GOT3 (cell line): Measurements from ENCODE around the gene KREMEN1.

Experiments used
- DNase-seq: peaks from one replicate; lab custom pipeline; 2025; ENCODE audit warnings: mixed read lengths; lab: John Stamatoyannopoulos, UW

KREMEN1 gene

DNA sequence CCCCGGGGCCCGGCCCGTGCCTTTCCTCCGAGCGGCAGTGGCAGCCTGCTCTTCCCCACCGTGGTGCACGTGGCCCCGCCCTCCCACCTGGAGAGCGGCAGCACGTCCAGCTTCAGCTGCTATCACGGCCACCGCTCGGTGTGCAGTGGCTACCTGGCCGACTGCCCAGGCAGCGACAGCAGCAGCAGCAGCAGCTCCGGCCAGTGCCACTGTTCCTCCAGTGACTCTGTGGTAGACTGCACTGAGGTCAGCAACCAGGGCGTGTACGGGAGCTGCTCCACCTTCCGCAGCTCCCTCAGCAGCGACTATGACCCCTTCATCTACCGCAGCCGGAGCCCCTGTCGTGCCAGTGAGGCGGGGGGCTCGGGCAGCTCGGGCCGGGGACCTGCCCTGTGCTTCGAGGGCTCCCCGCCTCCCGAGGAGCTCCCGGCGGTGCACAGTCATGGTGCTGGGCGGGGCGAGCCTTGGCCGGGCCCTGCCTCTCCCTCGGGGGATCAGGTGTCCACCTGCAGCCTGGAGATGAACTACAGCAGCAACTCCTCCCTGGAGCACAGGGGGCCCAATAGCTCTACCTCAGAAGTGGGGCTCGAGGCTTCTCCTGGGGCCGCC lies 23.1 kb upstream of the KREMEN1 start:
- DNase-seq: no peak

DNA sequence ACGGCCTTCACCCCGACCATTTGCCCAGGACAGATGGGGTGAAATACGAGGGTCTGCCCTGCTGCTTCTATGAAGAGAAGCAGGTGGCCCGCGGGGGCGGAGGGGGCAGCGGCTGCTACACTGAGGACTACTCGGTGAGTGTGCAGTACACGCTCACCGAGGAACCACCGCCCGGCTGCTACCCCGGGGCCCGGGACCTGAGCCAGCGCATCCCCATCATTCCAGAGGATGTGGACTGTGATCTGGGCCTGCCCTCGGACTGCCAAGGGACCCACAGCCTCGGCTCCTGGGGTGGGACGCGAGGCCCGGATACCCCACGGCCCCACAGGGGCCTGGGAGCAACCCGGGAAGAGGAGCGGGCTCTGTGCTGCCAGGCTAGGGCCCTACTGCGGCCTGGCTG lies 22.4 kb upstream of the KREMEN1 start:
- no peak for DNase-seq

DNA sequence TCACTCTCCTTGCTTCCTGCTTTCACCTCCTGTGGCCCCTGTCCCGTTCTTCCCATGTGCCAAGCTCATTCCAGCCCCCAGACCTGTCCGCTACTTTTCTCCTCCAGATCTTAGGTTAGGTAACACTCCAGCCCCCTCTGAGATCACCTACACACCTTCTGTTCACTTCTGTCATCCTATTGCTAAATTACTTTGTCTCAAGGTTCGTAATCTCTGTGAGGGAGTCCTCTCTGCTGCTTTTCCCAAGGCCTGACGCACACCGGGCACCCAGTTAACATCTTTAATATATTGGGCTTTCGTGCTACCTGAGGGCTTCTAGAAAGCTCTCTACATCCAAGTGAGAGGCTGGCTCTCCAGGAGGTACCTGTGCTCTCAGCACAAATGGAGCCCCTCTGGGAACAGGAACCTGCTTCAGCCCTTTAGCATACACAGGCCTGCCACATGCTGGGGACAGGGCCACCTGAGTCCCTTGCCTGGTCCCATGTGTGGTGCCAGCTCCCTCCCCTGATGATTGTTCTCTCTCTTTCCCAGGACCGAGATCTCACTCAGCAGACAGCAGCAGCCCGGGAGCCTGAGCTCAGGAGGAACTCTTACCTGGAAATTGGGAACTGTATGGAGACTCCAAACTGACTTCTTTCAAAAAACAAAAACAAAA lies 19.7 kb upstream of the KREMEN1 start:
- no peak for DNase-seq

DNA sequence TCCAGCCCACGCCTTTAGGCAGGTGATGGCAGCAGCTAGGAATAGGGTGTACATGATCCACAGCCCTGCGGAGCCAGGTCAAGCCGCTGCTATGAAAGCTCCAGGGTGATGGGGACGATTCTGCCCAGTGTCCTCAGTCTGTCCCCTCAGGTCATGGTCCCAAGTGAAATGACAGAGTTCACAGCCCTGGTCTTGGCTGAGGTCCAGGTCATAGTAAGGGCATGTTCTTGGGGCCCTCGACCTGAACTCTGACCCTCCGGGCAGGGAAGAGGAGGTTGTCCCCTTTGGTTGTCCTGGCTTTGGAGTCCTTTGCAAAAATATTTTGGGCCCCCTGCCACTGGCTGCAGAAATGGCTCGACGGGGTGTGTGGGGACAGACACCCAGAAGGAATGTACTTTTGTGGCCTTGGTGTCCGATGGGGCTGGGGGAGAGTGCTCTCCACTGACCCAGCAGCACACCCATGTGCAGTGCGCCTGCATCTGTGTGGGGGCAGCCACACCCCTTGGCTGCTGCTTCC lies 18.5 kb upstream of the KREMEN1 start:
- no peak for DNase-seq

DNA sequence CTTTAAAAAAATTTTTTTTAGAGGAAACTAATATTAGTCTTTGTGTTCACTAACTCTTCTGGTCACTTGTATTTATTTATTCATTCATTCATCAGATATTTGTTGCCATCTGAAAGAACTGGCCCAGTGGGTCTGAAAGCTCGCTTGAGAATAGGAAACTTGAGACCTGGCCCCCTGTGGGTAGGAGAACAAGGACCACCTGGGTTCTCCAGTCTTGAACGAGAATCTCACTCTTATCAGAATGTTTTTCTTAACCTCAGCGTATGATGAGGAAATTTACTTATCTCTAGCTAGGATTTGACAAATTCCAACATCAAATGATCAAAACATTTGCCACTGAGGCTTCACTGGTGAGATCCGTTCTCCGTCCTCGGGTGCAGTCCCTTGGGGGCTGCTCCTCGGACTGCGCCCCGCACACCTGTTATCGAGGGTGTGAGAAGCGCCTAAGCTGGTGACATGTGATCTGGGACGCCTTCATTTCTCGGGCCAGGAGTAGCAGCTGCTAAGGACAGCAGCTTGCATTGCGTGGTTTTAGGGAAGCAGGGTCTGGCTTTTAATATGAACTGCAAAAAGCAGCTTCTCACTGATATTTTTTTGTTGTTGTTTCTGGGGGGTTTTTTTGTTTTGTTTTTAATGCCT lies 17.5 kb upstream of the KREMEN1 start:
- DNase-seq: no peak

DNA sequence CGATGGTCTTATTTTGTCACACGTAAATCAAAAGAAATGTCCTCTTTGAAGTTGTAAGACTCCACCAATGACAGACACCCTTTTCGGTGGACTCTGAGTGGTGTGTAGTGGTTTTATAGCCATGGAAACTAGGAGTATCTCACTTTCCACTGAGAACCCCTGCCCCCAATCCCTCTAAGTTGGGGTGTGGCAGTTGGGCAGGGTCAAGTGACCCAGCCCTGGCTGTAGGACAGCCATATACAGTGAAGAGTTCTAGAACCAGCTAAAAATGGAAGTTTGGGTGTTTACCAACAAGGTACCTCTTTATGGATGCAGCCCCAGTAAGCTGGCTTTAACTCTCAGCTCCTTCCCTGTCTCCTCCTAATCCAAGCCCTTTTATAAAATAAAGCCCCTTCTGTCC lies 16.4 kb upstream of the KREMEN1 start:
- no peak for DNase-seq

DNA sequence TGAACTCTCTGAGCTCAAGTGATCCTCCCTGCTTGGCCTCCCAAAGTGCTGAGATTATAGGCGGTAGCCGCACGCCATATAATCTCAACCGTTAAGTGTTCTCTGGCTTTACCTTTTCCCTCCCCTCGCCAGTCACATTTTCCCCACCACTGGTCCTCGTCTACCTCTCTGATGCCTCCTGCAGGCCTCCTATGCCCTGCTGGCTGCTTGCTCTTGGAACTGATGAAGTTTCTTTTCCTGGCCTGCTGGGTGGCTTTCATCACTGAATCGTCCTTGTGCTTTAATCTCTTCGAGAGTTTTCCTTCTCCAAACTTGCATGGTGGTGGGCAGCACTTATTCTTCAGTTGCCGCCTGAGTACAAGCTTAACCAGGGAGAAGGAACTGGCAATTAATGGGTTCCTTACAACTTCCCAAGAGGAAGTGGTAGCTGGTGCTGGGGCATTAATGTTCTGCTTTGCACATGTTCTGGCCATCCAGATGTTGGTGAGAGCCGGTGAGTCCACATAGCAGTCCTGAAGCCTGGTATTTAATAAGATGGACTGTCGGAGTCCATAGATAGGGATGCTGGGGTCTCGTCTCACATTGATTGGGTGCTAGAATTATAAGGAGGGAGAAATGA lies 12.5 kb upstream of the KREMEN1 start:
- DNase-seq: no peak

DNA sequence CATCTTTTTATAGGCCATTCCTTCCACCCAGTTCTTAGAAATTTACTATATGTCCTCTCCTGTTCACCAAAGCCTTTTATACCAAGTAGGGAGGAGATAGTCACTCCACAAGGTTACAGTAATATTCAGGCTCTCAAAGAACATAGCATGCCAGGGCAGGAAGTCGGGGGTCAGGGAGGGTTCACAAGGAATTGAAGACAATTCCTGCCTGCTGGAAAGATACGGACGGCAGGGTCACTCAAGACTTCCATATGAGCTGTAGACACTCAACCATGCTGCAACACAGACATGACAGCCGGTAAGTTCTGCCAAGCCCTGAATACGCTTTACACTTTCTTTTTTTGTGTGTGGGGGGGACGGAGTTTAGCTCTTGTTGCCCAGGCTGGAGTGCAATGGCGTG lies 11.9 kb upstream of the KREMEN1 start:
- no peak for DNase-seq

DNA sequence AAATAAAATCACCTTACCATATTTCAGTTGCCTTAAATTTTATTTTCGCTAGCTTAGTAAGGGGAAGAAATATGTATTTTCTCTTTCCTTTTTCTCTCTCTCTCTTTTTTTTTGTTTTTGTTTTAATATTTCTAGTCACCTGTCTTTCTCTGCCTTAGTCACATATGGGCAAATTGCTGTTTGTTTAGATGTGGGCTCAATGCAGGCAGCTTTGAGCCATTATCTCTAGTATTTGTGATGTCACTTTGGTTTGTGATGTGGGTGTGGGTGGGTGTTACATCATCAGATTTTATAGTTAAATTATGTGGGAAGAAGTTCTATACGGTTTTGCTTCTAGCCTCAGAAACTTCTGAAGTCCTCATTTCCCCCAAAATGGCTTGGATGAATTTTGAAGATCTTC lies 11.1 kb upstream of the KREMEN1 start, which contains the start of gene C22orf31:
Gene C22orf31, minus strand, starts transcription at position 59 of the 400 bp plus-strand sequence. Its CDS starts 39 bp downstream, at position 20.
- DNase-seq: no peak

DNA sequence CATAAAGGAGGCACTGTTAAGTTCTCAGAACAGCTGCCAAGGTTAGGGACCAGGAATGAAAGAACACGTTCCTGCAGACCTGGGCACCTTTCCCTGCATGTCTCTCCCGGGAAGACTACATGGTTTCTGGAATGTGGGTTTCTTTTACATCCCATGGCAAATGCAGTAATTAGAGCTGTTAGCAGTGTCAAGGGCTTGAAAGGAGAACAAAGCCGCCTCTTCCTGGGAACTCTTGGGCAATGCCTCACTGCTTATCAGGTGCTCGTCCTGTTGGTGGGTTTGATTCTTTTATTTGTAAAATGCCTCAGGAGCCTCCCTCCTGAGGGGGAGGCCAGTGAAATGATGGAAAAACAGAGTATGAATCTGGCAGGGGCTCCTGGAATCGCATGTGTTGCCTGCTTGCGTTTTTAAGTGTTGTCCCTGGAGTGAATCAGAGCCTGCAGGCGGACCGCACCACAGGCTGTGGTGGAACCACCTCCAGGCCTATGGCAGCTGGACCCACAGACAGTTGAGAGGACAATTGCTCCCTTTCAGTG lies 10.5 kb upstream of the KREMEN1 start:
- no peak for DNase-seq

DNA sequence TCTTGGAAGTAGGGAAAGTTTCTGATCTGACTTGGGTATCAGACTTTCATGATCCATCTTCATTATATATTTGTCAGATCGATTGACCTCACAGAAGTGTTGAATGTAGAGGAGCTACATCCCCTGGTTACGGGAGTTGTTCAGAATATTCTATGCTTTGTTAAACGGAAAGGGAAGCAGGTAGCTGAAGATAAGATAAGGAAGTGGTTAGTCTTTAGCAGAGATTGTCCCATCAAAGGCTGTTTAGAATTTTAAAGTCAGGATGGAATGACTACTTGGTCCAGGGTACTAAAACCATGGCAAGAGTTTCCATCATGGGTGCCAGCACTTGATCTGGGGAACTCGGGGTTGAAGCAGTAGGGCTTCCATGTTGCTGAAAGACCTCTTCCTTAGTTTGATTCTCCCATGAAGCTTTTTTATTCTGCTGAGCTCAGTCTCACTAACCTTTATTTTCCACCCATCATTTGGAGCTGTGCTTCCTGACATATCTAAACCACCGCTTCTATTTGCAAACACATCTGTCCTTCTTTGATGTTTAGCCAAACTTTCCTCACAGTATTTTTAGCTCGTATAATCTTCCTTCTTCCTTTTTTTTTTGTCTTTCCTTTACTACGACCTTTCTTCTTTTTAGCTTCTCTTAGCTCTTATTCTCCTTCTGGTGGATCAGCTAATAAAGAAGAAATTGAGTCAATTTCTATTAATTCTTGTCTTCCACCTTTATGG lies 7.2 kb upstream of the KREMEN1 start:
- no peak for DNase-seq

DNA sequence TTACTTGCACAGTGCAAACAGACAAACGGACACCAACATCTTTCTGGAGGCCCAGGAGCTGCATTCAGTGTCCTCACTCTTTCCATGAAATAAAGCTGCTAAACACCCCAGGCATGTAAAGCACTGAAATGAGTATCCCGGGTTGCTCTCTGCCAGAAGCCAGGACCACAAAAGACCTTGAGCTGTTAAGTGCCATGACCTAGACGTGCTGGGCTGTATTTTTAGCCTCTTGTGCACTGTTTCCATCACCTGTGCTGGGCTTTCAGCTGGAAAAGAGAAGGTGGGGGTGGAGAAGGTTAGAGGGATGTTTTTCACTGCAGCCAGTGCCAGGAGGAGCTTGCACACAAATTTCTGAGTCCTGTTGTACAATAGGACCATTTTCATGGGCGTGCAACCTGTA lies 3.4 kb upstream of the KREMEN1 start:
- DNase-seq: no peak

DNA sequence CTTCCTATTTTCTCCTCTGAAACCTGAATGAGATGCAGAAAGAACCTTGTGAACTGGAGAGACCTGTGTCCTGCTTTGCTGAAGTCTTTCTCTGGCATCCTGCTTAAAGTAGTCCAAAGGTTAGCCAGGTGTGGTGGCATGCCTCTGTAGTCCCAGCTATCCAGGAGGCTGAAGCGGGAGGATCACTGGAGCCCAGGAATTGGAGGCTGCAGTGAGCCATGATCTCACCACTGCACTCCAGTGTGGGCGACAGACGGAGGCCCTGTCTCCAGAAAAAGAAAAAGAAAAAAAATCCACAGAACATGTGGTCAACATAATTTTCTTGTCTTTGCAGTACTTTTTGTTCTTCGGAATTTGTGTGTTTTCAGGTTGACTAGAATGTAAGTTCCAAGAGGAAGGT lies 2.3 kb upstream of the KREMEN1 start:
- no peak for DNase-seq

DNA sequence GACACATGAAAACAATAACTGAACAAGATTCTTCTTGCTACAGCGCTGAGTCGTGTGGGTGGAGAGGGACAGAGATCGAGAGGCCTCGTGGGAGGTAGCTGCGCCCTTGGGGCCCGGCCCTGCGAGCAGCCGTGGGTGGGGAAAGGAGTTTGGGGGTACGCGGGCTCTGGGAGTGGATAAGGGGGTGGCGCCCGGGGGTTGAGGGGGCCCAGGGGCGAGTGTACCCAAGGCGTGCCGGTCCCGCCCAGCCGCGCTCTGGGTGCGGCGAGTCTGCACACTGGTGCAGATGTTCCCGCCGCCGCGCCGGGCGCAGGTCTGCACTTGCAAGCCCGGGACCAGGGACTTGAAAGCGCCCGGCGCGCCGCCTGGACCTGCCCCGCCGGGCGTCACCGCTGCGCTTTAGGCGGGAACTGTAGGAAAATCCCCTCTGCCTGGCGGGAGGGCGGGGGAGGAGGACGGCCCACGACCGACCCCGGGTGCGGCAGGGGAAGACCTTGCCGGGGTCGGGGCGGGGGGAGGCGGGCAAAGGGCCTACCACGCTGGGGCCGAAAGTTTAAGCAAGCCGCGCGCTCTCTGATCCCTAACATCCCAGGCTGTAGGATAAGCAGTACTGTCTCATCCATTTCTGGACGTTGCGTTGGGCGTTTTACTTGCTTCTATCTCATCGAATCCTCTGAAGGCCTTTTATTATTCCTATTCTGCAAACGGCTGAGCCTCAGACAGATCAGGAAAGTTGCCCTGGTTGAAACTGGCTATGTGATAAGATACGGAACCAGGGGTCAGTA lies 1.4 kb upstream of the KREMEN1 start:
- no peak for DNase-seq

DNA sequence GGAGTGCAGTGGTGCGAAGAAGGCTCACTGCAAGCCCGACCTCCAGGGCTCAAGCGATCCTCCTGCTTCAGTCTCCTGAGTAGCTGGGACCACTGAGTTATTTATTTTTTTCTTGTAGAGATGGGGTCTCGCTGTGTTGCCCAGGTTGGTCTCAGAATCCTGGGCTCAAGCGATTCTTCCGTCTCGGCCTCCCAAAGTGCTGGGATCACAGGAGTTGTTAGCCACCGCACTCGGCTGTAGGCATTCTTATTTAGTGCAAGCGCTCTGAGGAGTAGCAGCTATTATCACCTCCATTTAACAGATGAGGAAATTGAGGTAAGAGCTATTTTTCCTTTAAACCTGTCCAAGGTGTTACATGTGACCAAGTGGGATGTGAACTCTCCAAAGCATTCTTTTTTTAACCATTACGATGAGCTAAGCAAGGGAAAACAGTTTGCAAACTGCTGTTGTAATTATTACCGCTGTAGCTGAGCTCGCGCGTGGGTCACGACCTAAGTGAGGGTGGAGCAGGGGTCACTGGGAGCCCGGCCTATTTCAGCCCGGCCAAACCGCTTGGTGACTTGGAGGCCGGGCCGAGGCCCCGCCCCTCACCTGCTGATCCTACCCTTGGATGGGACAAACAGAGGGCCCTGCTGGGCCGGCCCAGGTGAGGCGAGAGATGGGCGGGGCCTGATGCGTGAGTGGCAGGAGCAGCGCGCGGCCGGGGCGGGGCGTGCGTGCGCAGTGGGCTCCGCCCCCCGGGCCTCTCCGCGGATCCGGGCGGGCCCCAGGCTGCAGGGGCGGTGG lies 449 bp upstream of the KREMEN1 start:
- DNase-seq: peak; percentile 47

DNA sequence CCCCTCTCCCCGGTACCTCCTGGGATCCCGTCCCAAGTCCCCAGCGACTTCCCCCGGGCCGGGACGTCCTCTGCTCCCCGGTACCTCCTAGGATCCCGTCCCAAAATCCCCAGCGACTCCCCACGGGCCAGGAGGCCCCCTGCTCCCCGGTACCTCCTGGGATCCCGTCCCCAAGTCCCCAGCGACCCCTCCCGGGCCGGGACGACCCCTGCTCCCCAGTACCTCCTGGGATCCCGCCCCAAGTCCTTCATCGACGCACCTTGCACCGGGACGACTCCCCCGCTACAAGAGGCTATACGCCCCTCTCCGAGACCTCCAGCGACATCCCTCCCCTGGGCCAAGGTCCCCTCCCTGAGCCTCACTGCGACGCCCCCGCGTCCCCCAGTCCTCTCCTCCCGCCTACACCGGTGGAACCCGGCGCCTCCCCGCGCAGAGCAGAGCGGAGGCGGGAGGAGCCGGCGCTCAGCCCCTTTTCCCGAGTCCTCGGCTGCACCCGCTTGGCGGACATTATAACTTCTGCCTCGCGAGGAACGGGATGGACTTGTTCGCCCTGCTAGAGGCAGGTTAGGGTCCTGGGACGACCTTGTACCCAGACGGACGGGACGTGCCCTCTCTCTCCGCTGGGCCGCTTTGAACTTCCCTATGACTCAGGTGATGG lies 912 bp downstream of the KREMEN1 start:
- no peak for DNase-seq

DNA sequence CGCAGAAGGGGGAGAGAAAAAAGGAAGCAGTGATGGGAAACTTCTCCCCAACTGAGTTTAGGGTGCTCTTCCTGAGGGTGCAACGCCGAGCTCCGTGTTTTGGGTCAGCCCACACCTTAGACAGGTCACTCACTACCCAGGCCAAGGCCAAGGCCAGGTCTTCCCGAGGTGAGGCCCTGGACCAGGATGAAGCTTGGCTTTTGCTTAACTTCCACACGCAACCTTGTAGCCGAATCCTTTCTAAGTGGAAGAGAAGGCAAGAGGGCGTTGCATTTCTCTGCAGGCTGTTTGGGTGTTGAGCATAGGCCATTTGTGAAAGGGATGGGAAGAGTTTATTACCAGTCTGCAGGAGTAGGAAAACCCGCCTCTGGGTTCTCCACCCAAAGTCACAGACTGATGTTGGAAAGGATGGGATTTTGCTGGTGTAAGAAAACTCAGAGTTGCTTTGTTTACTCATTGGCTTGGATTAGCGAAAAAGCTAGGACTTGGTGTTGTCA lies 1.5 kb downstream of the KREMEN1 start:
- no peak for DNase-seq

DNA sequence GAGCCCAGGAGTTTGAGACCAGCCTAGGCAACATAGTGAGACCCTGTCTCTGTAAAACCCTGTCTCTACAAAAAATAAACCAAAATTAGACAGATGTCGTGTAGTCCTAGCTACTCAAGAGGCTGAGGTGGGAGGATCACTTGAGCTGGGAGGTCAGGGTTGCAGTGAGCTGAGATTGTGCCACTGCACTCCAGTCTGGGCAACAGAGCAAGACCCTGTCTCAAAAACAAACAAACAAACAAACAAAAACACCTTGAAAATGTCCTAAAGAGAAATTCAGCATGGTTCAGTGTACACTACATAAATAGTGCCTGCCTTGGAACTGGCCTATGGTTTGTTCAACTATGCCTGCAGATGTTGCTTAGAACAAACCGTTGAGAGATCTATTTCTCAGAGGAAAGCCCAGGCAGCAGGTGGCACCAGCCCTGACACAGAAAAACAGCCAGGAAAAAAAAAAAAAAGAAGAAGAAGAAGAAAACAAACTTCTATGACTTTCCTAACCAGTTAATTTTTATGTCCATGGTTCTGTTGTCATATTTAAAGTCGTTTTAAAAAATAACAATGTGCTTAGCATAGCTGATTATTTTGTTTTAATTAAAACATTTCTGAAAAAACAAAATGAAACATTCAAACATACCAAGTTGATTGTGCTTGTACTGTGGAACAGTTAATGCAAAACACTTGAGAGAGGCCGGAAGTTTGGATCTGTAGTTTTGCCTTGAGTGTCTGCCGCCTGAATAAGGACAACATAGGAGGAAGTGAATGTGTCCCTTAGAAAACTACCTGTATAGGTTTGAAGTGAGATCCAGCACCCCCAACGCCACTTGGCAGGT lies 5.4 kb downstream of the KREMEN1 start:
- DNase-seq: no peak

DNA sequence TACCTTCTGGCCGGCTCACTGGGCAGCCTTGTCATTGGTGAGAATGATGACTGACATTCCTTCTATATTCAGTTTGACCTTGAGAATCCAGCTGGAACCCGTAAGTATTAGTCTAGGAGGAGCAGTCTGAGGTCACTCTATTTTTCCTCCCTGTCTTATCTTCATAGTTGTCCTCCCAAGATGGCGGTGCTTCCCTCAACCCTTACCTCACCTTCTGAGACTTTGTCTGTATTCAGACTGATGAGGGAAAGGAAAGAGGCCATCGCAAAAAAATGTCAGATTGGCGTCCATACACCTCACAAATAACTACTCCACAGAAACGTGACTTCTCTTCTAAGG lies 6.0 kb downstream of the KREMEN1 start:
- DNase-seq: no peak
